GM15510 (cell line): ENCODE results near the gene UTP4.

Source experiments
- POLR2A ChIP-seq: IDR thresholded peaks from 3 replicates; pipeline ENCODE4 v1.6.1; 2011; ENCODE audit warnings: borderline replicate concordance; ENCODE audit not compliant: insufficient read length; ENCODE audit errors: extremely low read depth

The UTP4 gene

DNA sequence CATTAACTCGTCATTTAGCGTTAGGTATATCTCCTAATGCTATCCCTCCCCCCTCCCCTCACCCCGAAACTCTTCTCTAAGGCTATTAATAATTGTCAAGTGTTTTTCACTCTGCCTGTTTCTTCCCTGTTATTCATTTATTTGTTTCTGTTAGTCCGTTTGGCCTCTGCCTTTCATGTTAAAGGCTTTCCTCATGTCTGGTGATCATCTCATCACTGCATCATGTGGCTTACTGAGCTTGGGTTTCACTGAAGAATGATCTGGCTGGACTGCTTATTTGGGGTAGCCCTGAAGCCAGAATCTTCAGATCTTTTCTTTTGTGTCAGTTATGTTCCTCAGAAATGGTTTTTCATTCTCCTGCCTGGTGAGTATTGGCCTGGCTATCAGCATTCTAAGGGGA, 9.5 kb downstream of the UTP4 start:
- no peak for TF ChIP-seq POLR2A

GRCh38 chr16:69143116-69143515, 10.7 kb downstream of the UTP4 start:
- TF ChIP-seq POLR2A: no peak

GRCh38 chr16:69145658-69146057, 13.2 kb downstream of the UTP4 start:
- TF ChIP-seq POLR2A: no peak

DNA sequence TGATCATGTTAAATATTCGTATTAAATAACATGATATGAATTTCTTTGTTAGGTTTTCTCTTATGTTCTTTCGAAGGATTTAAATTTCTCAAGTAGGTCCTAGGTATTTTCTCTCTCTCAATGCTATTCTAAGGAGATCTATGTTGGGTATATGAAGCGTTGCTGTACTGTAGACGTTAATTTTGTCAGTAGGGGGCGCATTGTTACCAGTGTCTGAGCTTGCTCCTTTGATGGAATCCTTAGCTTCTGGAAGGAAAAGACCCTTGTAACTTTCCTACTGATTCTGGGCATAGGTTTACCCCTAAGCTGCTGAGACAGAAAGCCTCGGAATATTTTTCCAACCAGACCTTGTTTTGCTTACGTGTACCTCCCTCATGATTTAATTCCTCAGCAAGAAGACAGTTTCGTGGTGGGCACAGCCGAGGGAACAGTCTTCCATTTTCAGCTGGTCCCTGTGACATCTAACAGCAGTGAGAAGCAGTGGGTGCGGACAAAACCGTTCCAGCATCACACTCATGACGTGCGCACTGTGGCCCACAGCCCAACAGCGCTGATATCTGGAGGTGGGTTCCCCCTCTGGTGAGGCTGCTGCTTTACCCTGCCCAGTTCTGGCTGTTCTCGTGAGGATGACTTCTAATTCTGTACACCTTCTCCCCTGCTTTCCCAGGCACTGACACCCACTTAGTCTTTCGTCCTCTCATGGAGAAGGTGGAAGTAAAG, 17.9 kb downstream of the UTP4 start:
- no peak for TF ChIP-seq POLR2A

GRCh38 chr16:69157196-69157595, 24.7 kb downstream of the UTP4 start:
- TF ChIP-seq POLR2A: no peak

- no peak for TF ChIP-seq POLR2A
Measured at GRCh38 chr16:69160192-69160591, 27.7 kb downstream of the UTP4 start.

DNA sequence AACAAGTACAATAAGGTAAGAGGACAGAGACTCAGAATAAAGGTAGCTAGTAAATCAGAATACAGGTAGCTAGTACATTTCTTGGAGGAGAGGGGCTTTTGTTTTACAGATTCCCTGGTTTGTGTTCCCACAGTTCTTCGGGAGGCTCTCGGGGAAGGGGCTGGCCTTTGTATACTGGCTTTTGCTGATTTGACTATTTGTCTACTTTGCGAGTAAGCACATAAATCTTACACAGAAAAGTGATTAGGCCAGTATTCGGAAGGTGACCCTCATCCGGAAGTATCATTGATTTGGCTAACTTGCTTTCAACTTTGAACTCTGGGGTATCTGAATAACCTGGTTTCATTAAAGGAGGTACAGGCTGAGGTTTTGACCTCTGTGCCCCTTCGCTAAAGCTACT, 33.1 kb downstream of the UTP4 start:
- TF ChIP-seq POLR2A: no peak

DNA sequence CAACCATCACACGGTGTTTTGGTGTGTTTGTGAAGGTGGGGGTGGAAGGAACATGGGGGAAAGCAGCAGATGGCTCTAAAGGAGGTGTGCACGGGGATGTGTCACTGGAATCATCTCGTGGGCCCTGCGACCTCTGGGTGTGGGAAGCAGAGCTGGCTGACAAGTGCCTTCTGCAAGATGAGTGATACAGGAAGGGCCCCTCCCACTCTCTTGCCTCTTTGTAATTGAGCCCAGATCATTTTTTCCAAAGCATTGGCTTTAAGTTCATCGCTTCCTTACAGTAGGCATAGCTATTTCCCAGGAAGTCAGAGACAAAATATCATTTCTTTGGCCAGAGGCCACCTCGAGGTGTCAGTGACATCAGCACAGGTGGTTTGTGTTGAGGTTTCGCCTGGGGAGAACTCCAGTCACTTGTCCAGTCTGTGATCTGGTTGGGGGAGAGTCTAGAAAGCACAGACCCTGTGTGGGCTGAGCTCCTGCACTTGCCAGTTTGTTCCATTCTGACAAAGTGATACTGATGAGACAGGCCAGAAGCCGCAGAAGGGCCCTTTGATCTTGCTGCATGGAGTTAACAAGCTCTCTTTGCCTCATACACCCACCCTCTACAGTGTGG, 33.9 kb downstream of the UTP4 start:
- no peak for TF ChIP-seq POLR2A

- no peak for TF ChIP-seq POLR2A
Measured at GRCh38 chr16:69166946-69167930, 34.8 kb downstream of the UTP4 start.

DNA sequence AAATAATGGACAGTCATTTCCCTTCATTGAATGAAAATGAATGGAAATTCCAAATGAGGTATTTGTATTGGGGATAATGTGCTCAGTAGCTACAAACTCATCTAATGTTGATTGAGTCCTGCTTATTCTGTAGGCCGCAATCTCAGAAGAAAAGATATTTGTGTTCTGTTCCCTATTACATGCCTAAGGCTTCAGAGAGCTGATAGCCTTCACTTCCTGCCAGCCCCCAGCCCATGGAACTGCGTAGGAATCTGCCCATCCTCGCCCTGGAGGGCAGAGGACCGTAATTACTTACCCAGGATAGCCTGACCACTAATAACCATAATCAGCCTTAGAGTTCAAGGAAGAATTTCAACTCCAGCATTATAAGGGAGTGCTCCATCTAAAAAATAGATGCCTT, 36.6 kb downstream of the UTP4 start:
- no peak for TF ChIP-seq POLR2A

GRCh38 chr16:69169607-69170352, 37.3 kb downstream of the UTP4 start:
- TF ChIP-seq POLR2A: no peak

- no peak for TF ChIP-seq POLR2A
Measured at GRCh38 chr16:69171325-69172084, 39.1 kb downstream of the UTP4 start.

GRCh38 chr16:69176033-69176800, 43.8 kb downstream of the UTP4 start:
- TF ChIP-seq POLR2A: no peak

DNA sequence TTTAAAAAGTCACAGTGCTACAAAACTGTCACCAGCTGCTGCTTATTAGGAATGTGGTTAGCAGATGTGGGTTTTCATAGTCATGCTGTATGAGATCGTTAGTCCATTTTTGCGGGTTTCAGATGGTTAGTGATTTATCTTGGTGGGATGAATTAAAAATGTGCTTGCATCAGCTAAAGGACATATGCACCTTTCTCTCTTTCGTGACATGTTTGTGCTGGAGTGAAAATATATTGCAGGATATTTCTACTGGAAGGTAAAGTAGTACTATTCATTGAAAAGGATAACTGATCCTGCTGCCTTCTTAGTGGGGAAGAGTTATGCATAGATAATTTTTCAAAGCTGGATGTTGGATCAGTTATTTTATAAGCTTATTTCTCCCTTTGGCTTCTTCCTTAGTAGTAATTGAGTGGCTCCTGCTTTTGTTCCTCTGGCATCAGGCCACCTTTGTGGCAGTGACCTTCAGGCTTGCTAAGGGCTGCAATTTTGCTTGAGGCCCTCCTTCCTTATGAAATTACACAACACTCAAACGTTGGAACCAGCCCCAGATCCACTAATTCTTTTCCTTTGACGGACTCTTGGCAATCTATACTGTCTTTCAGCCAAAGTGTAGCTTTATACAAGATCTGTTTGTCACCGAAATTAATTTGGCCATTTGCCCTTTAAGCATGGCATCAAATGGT, 47.0 kb downstream of the UTP4 start:
- no peak for TF ChIP-seq POLR2A

DNA sequence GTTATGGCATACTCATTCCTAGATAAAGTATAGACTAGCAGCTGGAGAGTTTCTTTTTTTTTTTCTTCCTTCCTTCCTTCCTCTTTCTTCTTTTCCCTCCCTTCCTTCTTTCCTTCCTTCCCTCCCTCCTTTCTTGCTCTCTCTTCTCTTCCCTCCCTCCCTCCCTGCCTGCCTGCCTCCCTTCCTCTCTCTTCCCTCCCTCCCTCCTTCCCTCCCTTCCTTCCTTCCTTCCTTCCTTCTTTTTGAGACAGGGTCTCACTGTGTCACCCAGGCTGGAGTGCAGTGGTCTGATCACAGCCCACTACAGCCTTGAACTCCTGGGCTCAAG, 47.5 kb downstream of the UTP4 start:
- TF ChIP-seq POLR2A: no peak
